CD8-positive, alpha-beta memory T cell (primary cell): ENCODE results near the gene CCNL1. TPM values are rescaled to one million over a fixed set of nuclear protein-coding genes. Genes with fewer than 3 reads are reported as not detected.

ENCODE experiments used
- CTCF ChIA-PET: fragments of 350-600 bp; sonication (Branson Sonifier 250); formaldehyde crosslinking; loops from one replicate; lab custom pipeline; 2021; ENCODE audit warnings: antibody characterized with exemption; lab: Charles Lee
- POLR2A ChIA-PET: fragments of 350-600 bp; sonication (Branson Sonifier 250); formaldehyde crosslinking; loops from one replicate; lab custom pipeline; 2021; ENCODE audit warnings: antibody characterized with exemption; lab: Charles Lee
- DNase-seq, 5 donors: peaks; one replicate each; pipeline versions ENCODE4 v3.0.0 to v3.0.0-alpha.2; 2020 to 2022; ENCODE audit warnings: mixed read lengths in 1 of 5
- H3K27ac ChIP-seq: one replicate; pipeline ENCODE4 v1.7.0; 2013; ENCODE audit warnings: low read depth, mild to moderate bottlenecking, low read length, moderate library complexity
- H3K27me3 ChIP-seq: 2 replicates; pipeline ENCODE4 v1.7.0; 2013; ENCODE audit warnings: low read length, mild to moderate bottlenecking; ENCODE audit not compliant: insufficient read depth, poor library complexity, severe bottlenecking
- H3K36me3 ChIP-seq: 2 replicates; pipeline ENCODE4 v1.7.0; 2013; ENCODE audit warnings: mild to moderate bottlenecking, low read length, moderate library complexity; ENCODE audit not compliant: insufficient read depth
- H3K4me1 ChIP-seq: 2 replicates; pipeline ENCODE4 v1.7.0; 2013; ENCODE audit warnings: mild to moderate bottlenecking, low read length, moderate library complexity; ENCODE audit not compliant: insufficient read depth
- H3K4me3 ChIP-seq: 2 replicates; pipeline ENCODE4 v1.7.0; 2013; ENCODE audit warnings: mild to moderate bottlenecking, low read length
- H3K9me3 ChIP-seq: 2 replicates; pipeline ENCODE4 v1.7.0; 2013; ENCODE audit warnings: mild to moderate bottlenecking, low read length
- H3K27ac Mint-ChIP-seq, 8 donors: one replicate each; pipeline ENCODE4 v1.8.0; 2020 to 2021; ENCODE audit warnings: mixed read lengths in 8 of 8, mild to moderate bottlenecking in 6 of 8, inconsistent platforms in 3 of 8, moderate library complexity in 3 of 8
- H3K27me3 Mint-ChIP-seq, 2 donors: one replicate each; pipeline ENCODE4 v1.8.0; 2020 to 2021; ENCODE audit warnings: mixed read lengths in 2 of 2, mild to moderate bottlenecking in 1 of 2, moderate library complexity in 1 of 2
- H3K36me3 Mint-ChIP-seq, 3 donors: one replicate each; pipeline ENCODE4 v1.8.0; 2020 to 2021; ENCODE audit warnings: mixed read lengths in 3 of 3, inconsistent platforms in 1 of 3, mild to moderate bottlenecking in 1 of 3
- H3K4me1 Mint-ChIP-seq, 3 donors: one replicate each; pipeline ENCODE4 v1.8.0; 2020 to 2021; ENCODE audit warnings: mixed read lengths in 3 of 3, inconsistent platforms in 1 of 3, mild to moderate bottlenecking in 1 of 3
- H3K4me3 Mint-ChIP-seq, 7 donors: one replicate each; pipeline ENCODE4 v1.8.0; 2020 to 2021; ENCODE audit warnings: mixed read lengths in 7 of 7, mild to moderate bottlenecking in 6 of 7, moderate library complexity in 4 of 7, inconsistent platforms in 2 of 7
- H3K9me3 Mint-ChIP-seq, 5 donors: one replicate each; pipeline ENCODE4 v1.8.0; 2020 to 2022; ENCODE audit warnings: mixed read lengths in 5 of 5, mild to moderate bottlenecking in 3 of 5, moderate library complexity in 2 of 5, inconsistent platforms in 1 of 5
- polyA plus RNA-seq: library from polyadenylated mRNA; unstranded; fragments of 300-500 nt; fragmentation: Illumina TruSeq; gene quantifications from one replicate; pipeline ENCODE4 v1.2.3, GENCODE V29; 2021
- total RNA-seq, 2 experiments: library from RNA; stranded (reverse); gene quantifications; one replicate each; pipeline ENCODE4 v1.2.3, GENCODE V29; 2021

CCNL1 gene
- total and polyA plus RNA-seq, 3 experiments from 2014 or later: 62.1 to 126 (median 125) TPM

DNA sequence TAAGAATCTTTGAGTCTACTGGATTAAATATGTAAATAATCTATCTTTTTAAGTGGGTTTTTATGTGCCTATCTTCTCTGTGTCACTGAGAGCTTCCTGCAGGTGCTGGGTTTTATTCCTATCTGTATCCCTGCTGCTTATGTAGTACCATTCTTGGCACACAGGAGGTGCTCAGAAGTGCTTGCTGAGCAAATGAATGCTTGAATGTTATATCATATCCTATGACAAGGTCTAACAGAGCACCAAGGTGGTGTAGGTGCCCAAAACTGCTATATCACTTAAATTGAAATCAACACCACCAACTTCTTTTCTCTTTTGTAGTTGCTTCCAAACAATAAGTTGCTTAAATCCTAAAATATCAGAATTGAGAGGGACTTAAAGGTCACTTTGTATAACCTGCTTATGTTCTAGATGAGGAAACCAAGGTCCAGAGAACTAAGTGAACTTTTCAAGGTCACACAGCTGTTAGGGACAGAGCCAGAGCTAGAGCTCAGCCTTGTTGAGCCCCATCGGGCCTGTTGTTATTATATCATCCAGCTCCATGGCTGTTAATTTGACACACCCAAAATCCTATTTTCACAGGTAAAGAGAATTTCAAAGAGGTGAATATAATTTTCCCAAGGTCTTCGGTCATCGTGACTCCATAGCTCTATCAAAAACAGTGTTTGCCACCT is 46.0 kb downstream of the CCNL1 start:
- Mint-ChIP-seq H3K36me3 (no peaks in the 10 kb centered on the region), H3K27ac (no peak overlapping the region), H3K4me3 (no peak overlapping the region), H3K27me3 (no peaks in the 10 kb centered on the region), H3K9me3 (no peaks in the 10 kb centered on the region), H3K4me1 (no peaks in the 10 kb centered on the region)
- Histone ChIP-seq H3K36me3 (no peaks in the 10 kb centered on the region), H3K4me1 (no peaks in the 10 kb centered on the region), H3K4me3 (no peak overlapping the region), H3K27me3 (no peaks in the 10 kb centered on the region), H3K9me3 (no peaks in the 10 kb centered on the region), H3K27ac (no peak overlapping the region)
- no peak for DNase-seq
- ChIA-PET POLR2A (no interaction called here), CTCF (interaction anchor here (1.0 to 2.0 kb wide), 5 partner anchors 8 to 23 kb away, joined by 3 to 9 read pairs (median 3); no protein-coding TSS in a partner anchor)

DNA sequence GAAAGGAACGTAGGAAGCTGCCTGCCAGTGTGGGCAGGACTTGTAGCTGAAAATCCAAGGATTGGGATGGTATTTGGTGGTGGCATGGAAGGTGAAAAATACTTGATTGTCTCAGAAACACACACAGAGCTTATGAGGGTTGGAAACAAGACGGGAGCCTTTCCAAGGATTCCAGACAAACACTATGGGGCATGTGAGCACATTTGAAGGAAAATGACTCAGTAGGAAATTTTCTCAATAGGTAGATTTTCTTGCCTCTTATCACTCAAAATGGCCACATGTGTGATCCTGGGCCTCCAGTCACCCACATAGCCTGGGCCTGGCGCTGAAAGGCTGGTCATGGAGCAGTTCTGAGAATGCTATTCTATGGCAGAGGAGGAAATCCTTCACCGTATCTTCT is 47.4 kb downstream of the CCNL1 start:
- Histone ChIP-seq H3K4me1 (no peaks in the 10 kb centered on the region), H3K36me3 (no peaks in the 10 kb centered on the region), H3K4me3 (no peak overlapping the region), H3K9me3 (no peaks in the 10 kb centered on the region), H3K27me3 (no peaks in the 10 kb centered on the region), H3K27ac (peak overlapping the region; percentile 4)
- ChIA-PET CTCF (interaction anchor here (0.9 to 1.3 kb wide), 3 partner anchors 9 to 25 kb away, joined by 3 to 4 read pairs (median 4); no protein-coding TSS in a partner anchor), POLR2A (no interaction called here)
- Mint-ChIP-seq H3K27me3 (no peaks in the 10 kb centered on the region), H3K4me3 (no peak overlapping the region), H3K9me3 (no peaks in the 10 kb centered on the region), H3K4me1 (no peaks in the 10 kb centered on the region), H3K36me3 (no peaks in the 10 kb centered on the region), H3K27ac (peak overlapping the region in 1 of 8 donors; percentile 39)
- no peak for DNase-seq

DNA sequence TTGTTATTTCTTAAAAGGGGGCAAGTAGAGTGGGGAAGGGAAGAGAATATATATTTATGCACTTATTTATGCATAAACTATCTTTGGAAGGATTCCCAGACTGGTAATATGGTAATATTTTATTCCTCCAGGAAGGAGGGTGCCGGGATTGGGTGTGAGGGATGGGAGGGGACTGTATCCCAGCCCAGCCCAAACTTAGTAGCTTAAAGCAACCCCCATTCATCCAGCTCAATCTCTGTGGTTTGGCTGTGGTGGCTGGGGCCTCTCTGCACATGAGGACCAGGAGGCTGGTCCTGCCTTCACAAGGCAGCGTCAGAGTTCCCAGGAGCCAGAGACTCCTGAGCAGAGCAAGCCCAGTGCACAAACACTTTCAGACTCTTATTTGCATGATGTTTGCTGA is 48.4 kb downstream of the CCNL1 start:
- Mint-ChIP-seq H3K4me1 (no peaks in the 10 kb centered on the region), H3K27me3 (no peaks in the 10 kb centered on the region), H3K9me3 (no peaks in the 10 kb centered on the region), H3K27ac (no peak overlapping the region), H3K36me3 (no peaks in the 10 kb centered on the region), H3K4me3 (no peak overlapping the region)
- no peaks in the 10 kb centered on the region for H3K4me1 ChIP-seq
- DNase-seq: no peak
- CTCF ChIA-PET: interaction anchor here (0.9 to 2.5 kb wide), 2 partner anchors 23 to 26 kb away, joined by 4 to 8 read pairs; no protein-coding TSS in a partner anchor
- no peaks in the 10 kb centered on the region for H3K9me3 ChIP-seq
- H3K36me3 ChIP-seq: no peaks in the 10 kb centered on the region
- POLR2A ChIA-PET: no interaction called here
- H3K27ac ChIP-seq: no peak overlapping the region
- H3K27me3 ChIP-seq: no peaks in the 10 kb centered on the region
- no peak overlapping the region for H3K4me3 ChIP-seq

DNA sequence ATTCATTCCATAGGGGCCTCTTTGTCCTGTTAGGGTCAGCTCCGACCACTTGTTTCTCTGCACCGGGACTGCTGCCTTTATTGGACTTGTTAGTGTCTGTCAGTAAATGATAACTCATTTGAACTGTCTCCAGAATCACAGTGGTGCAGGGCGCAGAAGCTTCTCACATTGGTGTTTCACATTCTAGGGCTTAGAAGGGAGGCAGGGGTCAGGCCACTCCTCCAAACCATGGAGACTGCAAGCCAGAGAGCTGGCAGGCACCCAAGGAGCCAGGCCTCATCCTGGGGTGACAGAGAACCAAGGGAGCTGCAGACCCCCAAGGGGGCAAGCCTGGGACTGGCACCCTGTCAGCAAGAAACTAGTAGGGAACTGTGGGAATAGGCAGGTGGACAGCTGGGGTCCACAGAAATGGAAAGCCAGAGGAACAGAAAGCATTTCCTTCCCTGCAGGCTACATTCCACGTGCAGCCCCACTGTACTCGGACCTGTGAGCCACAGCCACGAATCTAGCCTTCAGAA is 49.1 kb downstream of the CCNL1 start:
- Histone ChIP-seq H3K27ac (no peak overlapping the region), H3K27me3 (no peaks in the 10 kb centered on the region), H3K4me3 (no peak overlapping the region), H3K9me3 (no peaks in the 10 kb centered on the region), H3K36me3 (no peaks in the 10 kb centered on the region), H3K4me1 (no peaks in the 10 kb centered on the region)
- H3K9me3 Mint-ChIP-seq: no peaks in the 10 kb centered on the region
- no peaks in the 10 kb centered on the region for H3K36me3 Mint-ChIP-seq
- DNase-seq: no peak
- CTCF ChIA-PET: interaction anchor here (2.5 kb wide), 1 partner anchor 22 kb away, joined by 8 read pairs; no protein-coding TSS in a partner anchor
- H3K4me1 Mint-ChIP-seq: peaks cover 0 to under 1% (median 0%) of the 10 kb centered on the region in 3 donors
- POLR2A ChIA-PET: interaction anchor here (1.2 kb wide), 1 partner anchor 556 kb away, joined by 5 read pairs; the partner anchor contains the start of gene SSR3
- H3K27ac Mint-ChIP-seq: no peak overlapping the region
- no peaks in the 10 kb centered on the region for H3K27me3 Mint-ChIP-seq
- H3K4me3 Mint-ChIP-seq: no peak overlapping the region

DNA sequence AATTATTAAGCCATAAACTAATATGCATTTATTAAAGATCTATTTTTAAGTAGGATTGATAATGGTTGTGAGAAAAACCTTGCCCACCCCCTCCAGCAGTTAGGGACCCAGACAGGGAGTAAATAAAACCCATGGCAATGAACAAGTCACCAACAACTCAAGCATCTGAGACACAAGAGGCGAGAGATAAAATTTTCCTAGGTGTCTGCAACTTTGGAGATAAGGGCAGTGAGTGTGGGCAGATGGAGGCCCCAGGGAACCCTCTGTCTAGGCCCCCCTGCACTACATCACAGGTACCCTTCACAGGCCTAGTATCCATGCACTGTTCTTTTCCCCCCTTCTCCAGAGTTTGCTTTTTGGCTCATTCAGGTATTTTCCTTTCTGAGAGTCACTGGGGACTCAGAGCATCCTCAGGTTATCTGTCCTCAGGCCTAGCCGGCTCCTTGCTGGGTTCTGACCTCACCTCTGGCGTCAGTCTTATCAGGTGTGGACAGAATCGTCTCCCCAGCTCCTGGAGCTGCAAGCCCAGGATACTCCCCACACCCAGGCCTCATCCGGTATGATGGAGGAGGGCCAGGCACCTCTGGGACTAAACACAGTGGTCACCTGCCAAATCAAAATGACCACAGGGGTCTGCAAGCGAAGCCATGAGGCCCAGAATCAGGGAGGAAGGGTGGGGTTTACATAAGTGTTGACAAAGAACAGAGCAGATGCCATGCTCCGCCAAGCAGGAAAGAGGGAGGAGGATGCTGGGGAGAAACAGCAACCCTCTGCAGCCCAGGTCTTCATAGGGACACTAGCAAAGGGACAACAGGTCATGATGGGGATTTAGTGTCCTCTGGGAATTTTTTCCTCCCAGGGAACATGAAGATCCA is 50.4 kb downstream of the CCNL1 start:
- no peak for DNase-seq
- Mint-ChIP-seq H3K4me3 (no peak overlapping the region), H3K27ac (no peak overlapping the region), H3K9me3 (no peaks in the 10 kb centered on the region), H3K36me3 (no peaks in the 10 kb centered on the region), H3K27me3 (no peaks in the 10 kb centered on the region), H3K4me1 (peaks cover 11 to 14% (median 13%) of the 10 kb centered on the region in 3 donors)
- H3K4me3 ChIP-seq: no peak overlapping the region
- no peaks in the 10 kb centered on the region for H3K9me3 ChIP-seq
- CTCF ChIA-PET: interaction anchor here (2.0 to 2.5 kb wide), 2 partner anchors 21 to 28 kb away, joined by 5 to 8 read pairs; no protein-coding TSS in a partner anchor
- H3K4me1 ChIP-seq: peaks cover 8% of the 10 kb centered on the region
- H3K36me3 ChIP-seq: no peaks in the 10 kb centered on the region
- POLR2A ChIA-PET: interaction anchor here (1.2 kb wide), 1 partner anchor 554 kb away, joined by 5 read pairs; the partner anchor contains the start of gene SSR3
- H3K27me3 ChIP-seq: no peaks in the 10 kb centered on the region
- peak overlapping the region; percentile 6 for H3K27ac ChIP-seq

DNA sequence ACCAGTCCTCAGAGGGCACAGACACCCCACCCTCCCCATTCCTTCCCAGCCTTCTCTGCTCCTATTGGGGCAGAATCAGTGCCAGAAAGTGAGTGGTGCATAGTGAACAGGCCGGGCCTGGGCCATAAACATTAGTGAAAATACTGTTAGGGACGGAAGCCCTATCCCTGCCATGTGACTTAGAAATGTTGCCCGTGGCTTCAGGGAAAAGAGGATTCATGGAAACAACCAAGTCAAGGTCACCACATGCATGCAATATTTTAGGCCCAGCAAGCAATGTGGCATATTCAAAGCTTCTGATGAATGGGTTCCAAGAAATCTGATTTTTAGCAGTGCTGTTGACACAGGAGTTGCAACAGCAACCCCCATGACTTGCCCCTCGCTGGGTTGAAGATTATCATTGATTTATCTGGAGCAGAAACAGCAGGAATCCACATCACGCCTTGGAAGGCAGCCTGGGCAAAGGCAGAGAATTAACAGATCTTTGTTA is 52.3 kb downstream of the CCNL1 start:
- H3K27me3 Mint-ChIP-seq: no peaks in the 10 kb centered on the region
- Histone ChIP-seq H3K4me3 (no peak overlapping the region), H3K36me3 (no peaks in the 10 kb centered on the region), H3K9me3 (no peaks in the 10 kb centered on the region), H3K4me1 (peaks cover 16% of the 10 kb centered on the region), H3K27ac (peak overlapping the region; percentile 41), H3K27me3 (no peaks in the 10 kb centered on the region)
- no peaks in the 10 kb centered on the region for H3K9me3 Mint-ChIP-seq
- H3K4me3 Mint-ChIP-seq: no peak overlapping the region
- no peaks in the 10 kb centered on the region for H3K36me3 Mint-ChIP-seq
- peaks cover 24 to 30% (median 30%) of the 10 kb centered on the region in 3 donors for H3K4me1 Mint-ChIP-seq
- ChIA-PET CTCF (interaction anchor here (2.0 kb wide), 1 partner anchor 30 kb away, joined by 5 read pairs; no protein-coding TSS in a partner anchor), POLR2A (no interaction called here)
- H3K27ac Mint-ChIP-seq: peak overlapping the region in 1 of 8 donors; percentile 17
- DNase-seq: no peak

DNA sequence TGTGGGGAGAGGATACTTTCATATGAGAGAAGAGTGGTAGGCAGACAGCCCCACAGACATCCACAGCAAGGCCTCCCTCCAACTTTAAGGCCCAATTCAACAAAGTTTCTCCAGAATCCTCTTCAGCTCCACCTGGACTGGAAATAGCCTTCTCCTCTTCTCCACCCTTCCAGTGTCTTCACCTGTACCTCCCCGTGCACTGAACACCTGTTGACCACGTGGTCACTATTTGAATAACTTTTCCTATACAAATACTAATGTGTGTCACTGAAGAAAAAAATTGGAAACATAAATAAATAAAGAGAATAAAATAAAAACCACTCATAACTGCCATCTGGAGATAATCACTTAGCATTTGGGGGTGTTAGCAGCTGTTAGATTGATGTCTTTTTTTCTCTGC is 52.9 kb downstream of the CCNL1 start:
- H3K9me3 Mint-ChIP-seq: no peaks in the 10 kb centered on the region
- H3K4me3 ChIP-seq: no peak overlapping the region
- no peaks in the 10 kb centered on the region for H3K9me3 ChIP-seq
- DNase-seq: no peak
- H3K4me3 Mint-ChIP-seq: no peak overlapping the region
- peaks cover 16% of the 10 kb centered on the region for H3K4me1 ChIP-seq
- no peaks in the 10 kb centered on the region for H3K27me3 Mint-ChIP-seq
- ChIA-PET CTCF (interaction anchor here (1.3 kb wide), 1 partner anchor 31 kb away, joined by 6 read pairs; no protein-coding TSS in a partner anchor), POLR2A (interaction anchor here (0.7 kb wide), 1 partner anchor 18 kb away, joined by 3 read pairs; no protein-coding TSS in a partner anchor)
- H3K36me3 Mint-ChIP-seq: no peaks in the 10 kb centered on the region
- peaks cover 24 to 30% (median 30%) of the 10 kb centered on the region in 3 donors for H3K4me1 Mint-ChIP-seq
- H3K36me3 ChIP-seq: no peaks in the 10 kb centered on the region
- H3K27ac ChIP-seq: no peak overlapping the region
- no peaks in the 10 kb centered on the region for H3K27me3 ChIP-seq
- H3K27ac Mint-ChIP-seq: peak overlapping the region in 4 of 8 donors; percentile 43 to 78 (median 58)
